GM12874 (cell line): ENCODE data around the gene TOM1L2.

Experiments used
- TF ChIP-seq, protein P1 (sequence below): IDR thresholded peaks from 2 replicates; pipeline ENCODE4 v1.5.1; 2011; ENCODE audit warnings: low read depth, mild to moderate bottlenecking, control low read depth, low read length, moderate library complexity; ENCODE audit not compliant: insufficient read depth

TOM1L2 gene

DNA sequence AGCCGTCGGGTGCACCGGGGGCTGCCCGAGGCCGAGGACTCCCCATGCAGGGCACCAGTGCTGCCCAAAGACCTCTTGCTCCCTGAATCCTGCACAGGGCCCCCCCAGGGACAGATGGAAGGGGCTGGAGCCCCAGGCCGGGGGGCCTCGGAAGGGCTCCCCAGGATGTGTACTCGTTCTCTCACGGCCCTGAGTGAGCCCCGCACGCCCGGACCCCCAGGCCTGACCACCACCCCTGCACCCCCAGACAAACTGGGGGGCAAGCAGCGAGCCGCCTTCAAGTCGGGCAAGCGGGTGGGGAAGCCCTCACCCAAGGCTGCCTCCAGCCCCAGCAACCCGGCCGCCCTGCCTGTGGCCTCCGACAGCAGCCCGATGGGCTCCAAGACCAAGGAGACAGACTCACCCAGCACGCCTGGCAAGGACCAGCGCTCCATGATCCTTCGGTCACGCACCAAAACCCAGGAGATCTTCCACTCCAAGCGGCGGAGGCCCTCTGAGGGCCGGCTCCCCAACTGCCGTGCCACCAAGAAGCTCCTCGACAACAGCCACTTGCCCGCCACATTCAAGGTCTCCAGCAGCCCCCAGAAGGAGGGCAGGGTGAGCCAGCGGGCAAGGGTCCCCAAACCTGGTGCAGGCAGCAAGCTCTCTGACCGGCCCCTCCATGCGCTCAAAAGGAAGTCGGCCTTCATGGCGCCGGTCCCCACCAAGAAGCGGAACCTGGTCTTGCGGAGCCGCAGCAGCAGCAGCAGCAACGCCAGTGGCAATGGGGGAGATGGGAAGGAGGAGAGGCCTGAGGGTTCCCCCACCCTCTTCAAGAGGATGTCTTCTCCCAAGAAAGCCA, 176.0 kb downstream of the TOM1L2 start:
- TF ChIP-seq, protein P1, sequence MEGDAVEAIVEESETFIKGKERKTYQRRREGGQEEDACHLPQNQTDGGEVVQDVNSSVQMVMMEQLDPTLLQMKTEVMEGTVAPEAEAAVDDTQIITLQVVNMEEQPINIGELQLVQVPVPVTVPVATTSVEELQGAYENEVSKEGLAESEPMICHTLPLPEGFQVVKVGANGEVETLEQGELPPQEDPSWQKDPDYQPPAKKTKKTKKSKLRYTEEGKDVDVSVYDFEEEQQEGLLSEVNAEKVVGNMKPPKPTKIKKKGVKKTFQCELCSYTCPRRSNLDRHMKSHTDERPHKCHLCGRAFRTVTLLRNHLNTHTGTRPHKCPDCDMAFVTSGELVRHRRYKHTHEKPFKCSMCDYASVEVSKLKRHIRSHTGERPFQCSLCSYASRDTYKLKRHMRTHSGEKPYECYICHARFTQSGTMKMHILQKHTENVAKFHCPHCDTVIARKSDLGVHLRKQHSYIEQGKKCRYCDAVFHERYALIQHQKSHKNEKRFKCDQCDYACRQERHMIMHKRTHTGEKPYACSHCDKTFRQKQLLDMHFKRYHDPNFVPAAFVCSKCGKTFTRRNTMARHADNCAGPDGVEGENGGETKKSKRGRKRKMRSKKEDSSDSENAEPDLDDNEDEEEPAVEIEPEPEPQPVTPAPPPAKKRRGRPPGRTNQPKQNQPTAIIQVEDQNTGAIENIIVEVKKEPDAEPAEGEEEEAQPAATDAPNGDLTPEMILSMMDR, result no peak

DNA sequence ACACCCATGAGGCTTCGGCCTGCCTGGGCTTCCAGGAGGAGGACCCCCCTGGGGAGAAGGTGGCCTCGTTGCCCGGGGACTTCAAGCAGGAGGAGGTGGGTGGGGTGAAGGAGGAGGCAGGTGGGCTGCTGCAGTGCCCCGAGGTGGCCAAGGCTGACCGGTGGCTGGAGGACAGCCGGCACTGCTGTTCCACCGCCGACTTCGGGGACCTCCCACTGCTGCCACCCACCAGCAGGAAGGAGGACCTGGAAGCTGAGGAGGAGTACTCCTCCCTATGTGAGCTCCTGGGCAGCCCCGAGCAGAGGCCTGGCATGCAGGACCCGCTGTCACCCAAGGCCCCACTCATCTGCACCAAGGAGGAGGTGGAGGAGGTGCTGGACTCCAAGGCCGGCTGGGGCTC, 176.9 kb downstream of the TOM1L2 start:
- TF ChIP-seq, protein P1, result no peak

DNA sequence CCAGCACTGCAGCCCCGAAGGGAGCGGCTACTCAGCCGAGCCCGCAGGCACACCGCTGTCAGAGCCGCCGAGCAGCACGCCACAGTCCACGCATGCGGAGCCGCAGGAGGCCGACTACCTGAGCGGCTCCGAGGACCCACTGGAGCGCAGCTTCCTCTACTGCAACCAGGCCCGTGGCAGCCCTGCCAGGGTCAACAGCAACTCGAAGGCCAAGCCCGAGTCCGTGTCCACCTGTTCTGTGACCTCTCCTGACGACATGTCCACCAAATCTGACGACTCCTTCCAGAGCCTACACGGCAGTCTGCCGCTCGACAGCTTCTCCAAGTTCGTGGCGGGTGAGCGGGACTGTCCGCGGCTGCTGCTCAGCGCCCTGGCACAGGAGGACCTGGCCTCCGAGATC, 177.8 kb downstream of the TOM1L2 start:
- TF ChIP-seq, protein P1, result no peak
